H4 (cell line): Measurements from ENCODE around the gene SLC28A1. TPM values are rescaled to one million over a fixed set of nuclear protein-coding genes. Genes with fewer than 3 reads are reported as not detected.
"Not testable (repeated sequence)": the region's sequence is repeated elsewhere in the genome, so short reads cannot be mapped to it uniquely, and the experiment has no call there.

Source experiments
- DNase-seq: peaks from one replicate; pipeline ENCODE4 v3.0.0-alpha.2; 2015; ENCODE audit warnings: low spot score
- total RNA-seq: library from RNA; depleted of rRNA; stranded (reverse); fragments of >200 nt; shearing (Covaris generic); gene quantifications from 2 replicates; pipeline ENCODE4 v1.2.3, GENCODE V29; 2014

SLC28A1 gene
- total RNA-seq, 1 experiment from 2014 or later: 0.08 TPM

- DNase-seq: no peak
These were observed 26.6 kb downstream of the SLC28A1 start for GRCh38 chr15:84910928-84911623.

GRCh38 chr15:84911879-84912660 is 27.6 kb downstream of the SLC28A1 start:
- peak; percentile 69 for DNase-seq

GRCh38 chr15:84913360-84913723 is 28.9 kb downstream of the SLC28A1 start:
- DNase-seq: no peak

- DNase-seq: no peak
These were observed 29.9 kb downstream of the SLC28A1 start for GRCh38 chr15:84914351-84914750.

GRCh38 chr15:84914909-84915605 is 30.6 kb downstream of the SLC28A1 start:
- DNase-seq: peak; percentile 93

GRCh38 chr15:84915606-84915958 is 31.1 kb downstream of the SLC28A1 start:
- DNase-seq: no peak

- DNase-seq: no peak
These were observed 33.0 kb downstream of the SLC28A1 start for GRCh38 chr15:84917452-84917851.

- no peak for DNase-seq
These were observed 34.7 kb downstream of the SLC28A1 start for GRCh38 chr15:84919106-84919667.

- no peak for DNase-seq
These were observed 36.7 kb downstream of the SLC28A1 start for GRCh38 chr15:84921121-84921520.

- DNase-seq: no peak
These were observed 38.1 kb downstream of the SLC28A1 start for GRCh38 chr15:84922530-84922929.

GRCh38 chr15:84924077-84924731 is 39.7 kb downstream of the SLC28A1 start:
- no peak for DNase-seq

GRCh38 chr15:84924821-84925569 is 40.5 kb downstream of the SLC28A1 start:
- not testable (repeated sequence) for DNase-seq

GRCh38 chr15:84925906-84926305 is 41.4 kb downstream of the SLC28A1 start:
- no peak for DNase-seq

- no peak for DNase-seq
These were observed 42.2 kb downstream of the SLC28A1 start for GRCh38 chr15:84926491-84927230.

GRCh38 chr15:84928843-84929168 is 44.3 kb downstream of the SLC28A1 start:
- no peak for DNase-seq

GRCh38 chr15:84929795-84930603 is 45.5 kb downstream of the SLC28A1 start:
- peak; percentile 96 for DNase-seq

GRCh38 chr15:84934942-84935729 is 50.7 kb downstream of the SLC28A1 start:
- DNase-seq: no peak

GRCh38 chr15:84937144-84937543 is 52.7 kb downstream of the SLC28A1 start:
- no peak for DNase-seq

GRCh38 chr15:84938726-84939125 is 54.3 kb downstream of the SLC28A1 start:
- no peak for DNase-seq
